ENCODE results near the gene EGFL7.
A peak's percentile ranks its signal among the peaks of the same experiment; 100 is the strongest.

The EGFL7 gene

GRCh38 chr9:136643596-136644342, 18.9 kb upstream of the EGFL7 start:
- no peak for DNase-seq

GRCh38 chr9:136644343-136644592, 18.4 kb upstream of the EGFL7 start:
- DNase-seq: peak in 5 of 56 donors; percentile 13 to 34 (median 22)

GRCh38 chr9:136644593-136645351, 17.9 kb upstream of the EGFL7 start:
- DNase-seq: peak in 30 of 56 donors; percentile 5 to 73 (median 30)

GRCh38 chr9:136645352-136645902, 17.3 kb upstream of the EGFL7 start:
- no peak for DNase-seq

GRCh38 chr9:136645903-136646754, 16.6 kb upstream of the EGFL7 start:
- DNase-seq: no peak

GRCh38 chr9:136646827-136647711, 15.6 kb upstream of the EGFL7 start:
- DNase-seq: no peak

GRCh38 chr9:136648751-136649150, 14.0 kb upstream of the EGFL7 start:
- no peak for DNase-seq

GRCh38 chr9:136650021-136650420, 12.7 kb upstream of the EGFL7 start:
- no peak for DNase-seq

- no peak for DNase-seq
Measured at GRCh38 chr9:136650648-136651047, 12.1 kb upstream of the EGFL7 start.

GRCh38 chr9:136651860-136652259, 10.9 kb upstream of the EGFL7 start:
- no peak for DNase-seq

- no peak for DNase-seq
Measured at GRCh38 chr9:136653323-136654079, 9.2 kb upstream of the EGFL7 start.

GRCh38 chr9:136654820-136655535, 7.7 kb upstream of the EGFL7 start:
- DNase-seq: no peak

GRCh38 chr9:136655536-136656182, 7.1 kb upstream of the EGFL7 start:
- DNase-seq: no peak

- DNase-seq: no peak
Measured at GRCh38 chr9:136656183-136656738, 6.5 kb upstream of the EGFL7 start.

GRCh38 chr9:136656795-136657611, 5.7 kb upstream of the EGFL7 start:
- DNase-seq: no peak

GRCh38 chr9:136657974-136658848, 4.5 kb upstream of the EGFL7 start:
- no peak for DNase-seq
